Nephron progenitor cell (in vitro differentiated cells): ENCODE data around the gene ITPR1.
A peak's percentile ranks its signal among the peaks of the same experiment; 100 is the strongest.

Source experiments
- DNase-seq: peaks from one replicate; pipeline ENCODE4 v3.0.0; 2021
- H3K27ac Mint-ChIP-seq: 2 replicates; pipeline ENCODE4 v1.8.0; 2021; ENCODE audit warnings: mild to moderate bottlenecking, moderate library complexity, mixed read lengths
- H3K27me3 Mint-ChIP-seq: 2 replicates; pipeline ENCODE4 v1.8.0; 2021; ENCODE audit warnings: mild to moderate bottlenecking, low read depth, mixed read lengths; ENCODE audit not compliant: poor library complexity
- H3K36me3 Mint-ChIP-seq: 2 replicates; pipeline ENCODE4 v1.8.0; 2021; ENCODE audit warnings: low read depth, mixed read lengths
- H3K4me1 Mint-ChIP-seq: 2 replicates; pipeline ENCODE4 v1.8.0; 2021; ENCODE audit warnings: mixed read lengths
- H3K4me3 Mint-ChIP-seq: 2 replicates; pipeline ENCODE4 v1.8.0; 2021; ENCODE audit warnings: mild to moderate bottlenecking, moderate library complexity, mixed read lengths
- H3K9me3 Mint-ChIP-seq: 2 replicates; pipeline ENCODE4 v1.8.0; 2021; ENCODE audit warnings: mild to moderate bottlenecking, moderate library complexity, mixed read lengths
- TF ChIP-seq, protein P1 (sequence below): fragments of 200-600 bp; sonication (generic); IDR thresholded peaks from 2 replicates; pipeline ENCODE4 v1.5.0; 2021; ENCODE audit warnings: antibody characterized with exemption

Gene ITPR1

DNA sequence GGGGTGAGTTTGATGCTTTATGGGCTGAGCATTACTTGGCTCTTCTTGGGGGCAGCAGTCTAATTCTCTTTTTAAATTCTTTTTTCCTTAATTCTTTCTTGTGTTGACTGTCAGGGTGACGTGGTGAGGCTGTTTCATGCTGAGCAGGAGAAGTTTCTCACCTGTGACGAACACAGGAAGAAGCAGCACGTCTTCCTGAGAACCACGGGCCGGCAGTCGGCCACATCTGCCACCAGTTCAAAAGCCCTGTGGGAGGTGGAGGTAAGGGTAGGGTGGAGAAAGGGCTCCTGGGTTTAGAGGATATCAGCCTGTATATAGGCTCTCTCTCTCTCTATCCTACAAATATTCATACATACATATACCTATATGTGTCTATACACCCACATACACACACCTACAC, 152.3 kb downstream of the ITPR1 start:
- Mint-ChIP-seq H3K36me3 (peaks cover 95% of the 10 kb centered on the region), H3K27ac (peak overlapping the region; percentile 76), H3K4me1 (peaks cover 21% of the 10 kb centered on the region), H3K27me3 (no peaks in the 10 kb centered on the region), H3K9me3 (no peaks in the 10 kb centered on the region), H3K4me3 (no peak overlapping the region)
- DNase-seq, result no peak
- TF ChIP-seq, protein P1, sequence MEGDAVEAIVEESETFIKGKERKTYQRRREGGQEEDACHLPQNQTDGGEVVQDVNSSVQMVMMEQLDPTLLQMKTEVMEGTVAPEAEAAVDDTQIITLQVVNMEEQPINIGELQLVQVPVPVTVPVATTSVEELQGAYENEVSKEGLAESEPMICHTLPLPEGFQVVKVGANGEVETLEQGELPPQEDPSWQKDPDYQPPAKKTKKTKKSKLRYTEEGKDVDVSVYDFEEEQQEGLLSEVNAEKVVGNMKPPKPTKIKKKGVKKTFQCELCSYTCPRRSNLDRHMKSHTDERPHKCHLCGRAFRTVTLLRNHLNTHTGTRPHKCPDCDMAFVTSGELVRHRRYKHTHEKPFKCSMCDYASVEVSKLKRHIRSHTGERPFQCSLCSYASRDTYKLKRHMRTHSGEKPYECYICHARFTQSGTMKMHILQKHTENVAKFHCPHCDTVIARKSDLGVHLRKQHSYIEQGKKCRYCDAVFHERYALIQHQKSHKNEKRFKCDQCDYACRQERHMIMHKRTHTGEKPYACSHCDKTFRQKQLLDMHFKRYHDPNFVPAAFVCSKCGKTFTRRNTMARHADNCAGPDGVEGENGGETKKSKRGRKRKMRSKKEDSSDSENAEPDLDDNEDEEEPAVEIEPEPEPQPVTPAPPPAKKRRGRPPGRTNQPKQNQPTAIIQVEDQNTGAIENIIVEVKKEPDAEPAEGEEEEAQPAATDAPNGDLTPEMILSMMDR, result no peak

DNA sequence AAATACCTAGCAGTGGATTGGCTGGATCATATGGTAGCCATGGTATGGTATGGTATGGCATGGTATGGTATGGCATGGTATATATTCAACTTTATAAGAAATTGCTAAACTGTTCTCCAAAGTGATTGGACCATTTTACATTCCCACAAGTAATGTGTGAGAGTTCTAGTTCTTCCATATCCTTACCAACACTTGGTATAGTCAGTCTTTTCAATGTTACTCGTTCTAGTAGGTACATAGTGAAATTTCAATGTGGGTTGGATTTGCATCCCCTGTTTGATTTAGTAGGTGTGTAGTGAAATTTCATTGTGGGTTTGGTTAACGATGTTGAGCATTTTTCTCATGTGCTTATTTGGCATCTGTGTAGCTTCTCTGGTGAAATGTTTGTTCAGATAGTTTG, 154.3 kb downstream of the ITPR1 start:
- no peaks in the 10 kb centered on the region for H3K27me3 Mint-ChIP-seq

DNA sequence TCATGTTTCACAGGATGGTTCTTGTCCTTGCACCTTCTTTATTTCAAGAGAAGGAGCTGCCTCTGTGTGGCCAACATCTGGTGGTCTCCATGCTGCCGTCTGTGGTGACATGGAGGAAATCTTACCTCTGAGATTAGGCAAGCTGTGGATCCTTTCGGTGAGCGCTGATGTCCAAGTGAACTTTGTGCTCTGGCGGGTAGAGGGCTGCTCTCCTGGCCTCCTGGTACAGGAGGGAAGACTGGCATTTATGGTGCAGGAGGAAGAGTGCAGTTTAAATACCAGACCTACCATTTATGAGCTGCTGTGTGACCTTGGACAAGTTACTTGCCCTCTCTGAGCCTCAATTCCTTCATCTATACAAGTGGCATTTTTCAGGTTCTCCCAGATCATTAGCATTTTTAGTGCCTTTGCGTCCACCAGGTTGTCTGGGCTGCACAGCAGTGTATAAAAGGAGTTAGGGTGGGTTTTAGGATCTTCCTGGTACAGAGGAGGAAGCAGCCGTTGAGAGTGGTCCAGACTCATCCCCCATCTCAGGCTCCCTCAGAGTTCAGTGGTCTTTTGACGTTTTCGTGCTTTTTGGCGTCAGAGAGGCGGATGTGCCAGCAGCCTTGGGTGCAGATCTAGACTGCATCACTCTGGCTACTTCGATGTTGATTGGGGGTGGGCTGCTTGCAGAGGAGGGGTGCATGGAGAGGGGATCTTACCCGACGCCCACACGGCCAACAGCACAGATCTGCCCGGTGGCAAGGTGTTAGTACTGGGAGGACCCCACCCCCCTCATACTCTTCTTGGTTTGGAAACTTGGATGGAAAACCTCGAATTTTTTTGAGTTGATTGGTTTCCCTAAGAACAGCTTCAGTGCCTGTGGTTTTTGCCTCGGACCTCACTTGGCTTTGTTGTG, 162.2 kb downstream of the ITPR1 start:
- H3K27ac Mint-ChIP-seq, result peak overlapping the region; percentile 50
- H3K4me1 Mint-ChIP-seq, result peaks cover 18% of the 10 kb centered on the region
- no peak overlapping the region for H3K4me3 Mint-ChIP-seq
- no peaks in the 10 kb centered on the region for H3K27me3 Mint-ChIP-seq
- TF ChIP-seq, protein P1, result no peak
- H3K9me3 Mint-ChIP-seq, result no peaks in the 10 kb centered on the region
- H3K36me3 Mint-ChIP-seq, result peaks cover 79% of the 10 kb centered on the region
- DNase-seq, result no peak

More for the DNA sequence above, 154.3 kb downstream of the ITPR1 start:
- Mint-ChIP-seq H3K36me3 (peaks cover 95% of the 10 kb centered on the region), H3K4me1 (peaks cover 12% of the 10 kb centered on the region), H3K4me3 (no peak overlapping the region), H3K9me3 (no peaks in the 10 kb centered on the region), H3K27ac (no peak overlapping the region)
- TF ChIP-seq, protein P1, result no peak
- no peak for DNase-seq

DNA sequence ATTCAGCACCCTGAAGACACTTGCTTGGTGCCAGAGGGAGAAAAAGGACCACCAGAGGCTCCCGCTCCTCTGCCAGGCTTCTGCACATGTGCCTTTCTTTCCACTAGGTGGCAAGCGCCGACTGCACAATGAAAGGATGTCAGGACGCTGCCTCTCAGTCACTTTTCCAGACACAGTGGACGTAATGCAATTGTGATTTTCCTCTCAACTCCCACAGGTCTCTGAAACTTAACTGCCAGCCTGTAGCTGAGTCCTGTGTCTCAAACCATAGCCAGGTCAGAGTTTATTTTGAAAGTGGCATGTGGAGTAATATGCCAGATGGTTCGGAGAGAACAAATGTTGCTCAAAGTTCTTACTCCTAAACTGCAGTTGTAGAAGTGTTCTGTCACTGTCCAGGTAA, 162.9 kb downstream of the ITPR1 start:
- Mint-ChIP-seq H3K4me3 (no peak overlapping the region), H3K9me3 (no peaks in the 10 kb centered on the region), H3K36me3 (peaks cover 79% of the 10 kb centered on the region), H3K27me3 (no peaks in the 10 kb centered on the region), H3K4me1 (peaks cover 18% of the 10 kb centered on the region), H3K27ac (peak overlapping the region; percentile 15)
- peak; percentile 58 for DNase-seq
- TF ChIP-seq, protein P1, result peak; percentile 72

DNA sequence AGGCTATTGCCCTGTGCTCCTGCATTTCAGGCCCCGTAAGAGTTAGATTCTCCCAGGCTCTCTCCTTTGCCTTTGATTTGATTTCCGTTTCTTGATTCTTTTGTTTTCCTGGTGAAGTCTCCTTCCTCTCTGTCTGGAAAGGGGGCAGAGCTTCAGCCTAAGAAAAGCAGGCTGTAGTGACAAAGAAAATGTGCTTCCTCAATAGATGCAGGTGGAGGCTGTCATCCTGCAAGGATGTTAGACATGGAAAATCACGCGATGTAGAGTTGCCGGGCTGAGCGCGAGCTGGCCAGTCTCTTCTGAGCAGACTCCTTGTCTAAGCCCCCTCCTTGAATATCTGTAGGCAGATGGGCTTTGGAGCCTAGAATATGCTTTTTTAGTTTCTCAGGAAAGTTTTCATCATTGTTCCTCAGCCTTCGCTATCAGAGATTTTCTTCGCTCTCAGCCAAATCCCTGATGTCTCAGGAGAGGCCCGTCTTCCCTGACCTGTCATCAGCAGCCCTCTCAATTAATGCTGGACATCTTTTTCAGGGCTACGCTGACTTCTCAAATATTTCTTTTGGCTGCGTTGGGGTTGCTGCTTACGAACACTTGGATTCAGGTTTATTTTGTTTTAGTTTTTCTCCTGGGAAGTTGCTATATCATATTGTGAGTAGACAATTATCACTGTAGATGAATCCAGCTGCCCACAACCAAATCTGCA, 163.6 kb downstream of the ITPR1 start:
- Mint-ChIP-seq H3K27ac (no peak overlapping the region), H3K36me3 (peaks cover 79% of the 10 kb centered on the region), H3K9me3 (no peaks in the 10 kb centered on the region), H3K4me1 (peaks cover 18% of the 10 kb centered on the region), H3K27me3 (no peaks in the 10 kb centered on the region), H3K4me3 (no peak overlapping the region)
- TF ChIP-seq, protein P1, result no peak
- no peak for DNase-seq
